ENCODE data around the gene MYO3B. TPM values are rescaled to one million over a fixed set of nuclear protein-coding genes. Genes with fewer than 3 reads are reported as not detected.

MYO3B gene
- total RNA-seq, 1 experiment from 2014 or later: 0.63 TPM

DNA sequence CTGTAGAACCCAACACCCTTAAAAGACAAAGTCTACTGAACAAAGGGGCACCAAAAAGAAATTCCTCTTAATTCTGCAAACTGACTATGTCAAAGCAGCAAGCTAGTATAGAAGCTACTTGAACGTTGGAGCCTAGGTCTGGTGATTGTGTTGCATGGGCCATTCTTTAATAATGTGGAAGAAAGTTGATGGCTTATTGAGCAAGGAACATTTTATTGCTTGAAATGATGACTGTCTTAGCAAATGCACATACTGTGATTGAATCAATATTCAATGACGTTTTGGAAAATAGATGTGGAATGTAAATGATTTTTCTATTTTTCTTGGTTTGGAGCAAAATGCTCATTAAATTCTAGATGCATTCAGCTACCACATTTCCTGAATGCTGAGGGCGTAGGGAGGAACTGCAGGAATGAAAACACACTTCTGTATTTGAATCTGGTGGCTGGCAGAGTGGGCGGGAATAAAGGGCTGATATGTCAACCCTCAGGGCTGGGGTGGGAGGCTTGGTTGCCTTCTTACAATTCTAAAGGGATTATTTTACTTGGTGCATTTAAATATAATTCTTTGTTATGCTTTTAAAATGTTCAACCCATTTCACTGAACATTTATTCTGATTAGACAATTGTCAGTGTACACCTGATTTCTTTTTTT, 26.5 kb downstream of the MYO3B start:
- peaks cover 12 to 16% of the 10 kb centered on the region in 2 experiments for H3K9me3 Mint-ChIP-seq
- H3K4me1 Mint-ChIP-seq: peaks cover 6 to 7% of the 10 kb centered on the region in 2 experiments; a peak in 1 of 4 replicates
- H3K27ac ChIP-seq (ENCODE audit: insufficient read length, low read depth, low read length): no peak overlapping the region

More for the DNA sequence above, 26.5 kb downstream of the MYO3B start:
- Histone ChIP-seq H2AFZ (ENCODE audit: low read length) (no peak overlapping the region), H2BK12ac (ENCODE audit: insufficient read length, low read depth, low read length) (no peak overlapping the region), H3K4ac (ENCODE audit: low read depth, low read length) (no peak overlapping the region), H4K20me1 (ENCODE audit: control insufficient read depth, insufficient read depth, insufficient read length) (no peaks in the 10 kb centered on the region), H2BK15ac (ENCODE audit: low read depth, low read length) (no peak overlapping the region), H4K8ac (replicated peaks; ENCODE audit: insufficient read length, low read depth, low read length) (no peak overlapping the region), H3T11ph (ENCODE audit: low read length) (no peak overlapping the region), H2BK5ac (ENCODE audit: insufficient read length, low read length) (no peak overlapping the region), H2BK120ac (ENCODE audit: low read depth, low read length, poor library complexity, severe bottlenecking) (no peak overlapping the region), H3K9ac (ENCODE audit: extremely low read depth, insufficient read length, low read length) (no peak overlapping the region), H4K91ac (ENCODE audit: insufficient read length, low read depth, low read length) (no peak overlapping the region), H3K18ac (ENCODE audit: insufficient read length, low read depth, low read length) (no peak overlapping the region), H3K23me2 (ENCODE audit: insufficient read length, low read depth, low read length, poor library complexity, severe bottlenecking) (no peaks in the 10 kb centered on the region), H3K4me1 (ENCODE audit: insufficient read depth, low read length) (no peaks in the 10 kb centered on the region), H3K79me2 (ENCODE audit: insufficient read depth, low read length) (no peaks in the 10 kb centered on the region), H3K9me3 (ENCODE audit: control insufficient read depth, low read depth, low read length) (no peaks in the 10 kb centered on the region), H3K14ac (ENCODE audit: insufficient read depth, low read length) (no peak overlapping the region), H3K56ac (ENCODE audit: insufficient read length, low read depth, low read length) (no peak overlapping the region), H2AK5ac (ENCODE audit: insufficient read length, low read length) (no peak overlapping the region), H3K27me3 (ENCODE audit: insufficient read depth, low read length) (no peaks in the 10 kb centered on the region), H3K79me1 (ENCODE audit: insufficient read depth, low read depth, low read length, poor library complexity, severe bottlenecking) (no peaks in the 10 kb centered on the region), H2BK20ac (ENCODE audit: low read depth, low read length, poor library complexity, severe bottlenecking) (no peak overlapping the region), H3K4me2 (ENCODE audit: insufficient read depth, insufficient read length, low read length) (no peak overlapping the region), H3K23ac (ENCODE audit: insufficient read length, low read depth, low read length) (no peak overlapping the region), H4K5ac (ENCODE audit: insufficient read length, low read depth, low read length) (no peak overlapping the region)
- no peak overlapping the region for H3K27ac Mint-ChIP-seq
- TF ChIP-seq, protein P1, sequence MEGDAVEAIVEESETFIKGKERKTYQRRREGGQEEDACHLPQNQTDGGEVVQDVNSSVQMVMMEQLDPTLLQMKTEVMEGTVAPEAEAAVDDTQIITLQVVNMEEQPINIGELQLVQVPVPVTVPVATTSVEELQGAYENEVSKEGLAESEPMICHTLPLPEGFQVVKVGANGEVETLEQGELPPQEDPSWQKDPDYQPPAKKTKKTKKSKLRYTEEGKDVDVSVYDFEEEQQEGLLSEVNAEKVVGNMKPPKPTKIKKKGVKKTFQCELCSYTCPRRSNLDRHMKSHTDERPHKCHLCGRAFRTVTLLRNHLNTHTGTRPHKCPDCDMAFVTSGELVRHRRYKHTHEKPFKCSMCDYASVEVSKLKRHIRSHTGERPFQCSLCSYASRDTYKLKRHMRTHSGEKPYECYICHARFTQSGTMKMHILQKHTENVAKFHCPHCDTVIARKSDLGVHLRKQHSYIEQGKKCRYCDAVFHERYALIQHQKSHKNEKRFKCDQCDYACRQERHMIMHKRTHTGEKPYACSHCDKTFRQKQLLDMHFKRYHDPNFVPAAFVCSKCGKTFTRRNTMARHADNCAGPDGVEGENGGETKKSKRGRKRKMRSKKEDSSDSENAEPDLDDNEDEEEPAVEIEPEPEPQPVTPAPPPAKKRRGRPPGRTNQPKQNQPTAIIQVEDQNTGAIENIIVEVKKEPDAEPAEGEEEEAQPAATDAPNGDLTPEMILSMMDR (conservative IDR thresholded peaks at IDR 0.05): no peak
- H3K36me3 Mint-ChIP-seq (ENCODE audit: insufficient read depth in 1 of 3, low read depth in 3 of 3): peaks cover 13 to 21% (median 19%) of the 10 kb centered on the region in 3 experiments
- WGBS (ENCODE audit: extremely low coverage, insufficient read length, low lambda C conversion rate): no CpG with 5 or more reads among the region's 4 CpGs
- no peaks in the 10 kb centered on the region for H3K27me3 Mint-ChIP-seq (ENCODE audit: low read depth)
- no peak overlapping the region for H3K4me3 Mint-ChIP-seq
- no peak for DNase-seq

Measured in H9 (cell line).